Gastroesophageal sphincter (tissue), 3 donors: ENCODE measurements around the gene IFI35.

Experiments
- CTCF ChIP-seq, 4 experiments: fragments of 200-600 bp in 2 of 4; fragments of 450-650 bp in 2 of 4; sonication (generic) in 1 of 4; IDR thresholded peaks; one replicate each; pipeline ENCODE4 v1.5.1; 2017 to 2019; ENCODE audit warnings: antibody characterized with exemption in 4 of 4, mild to moderate bottlenecking in 2 of 4, moderate library complexity in 2 of 4
- EP300 ChIP-seq: sonication (generic); formaldehyde crosslinking; IDR thresholded peaks from one replicate; pipeline ENCODE4 v1.6.1; 2017; ENCODE audit warnings: antibody characterized with exemption, mild to moderate bottlenecking
- POLR2A ChIP-seq, 2 donors: fragments of 450-650 bp; IDR thresholded peaks; one replicate each; pipeline ENCODE4 v1.6.1; 2017; ENCODE audit warnings: antibody characterized with exemption in 2 of 2, mild to moderate bottlenecking in 2 of 2, moderate library complexity in 1 of 2

- no peak for TF ChIP-seq POLR2A (IDR thresholded peaks at IDR 0.05)
- no peak for TF ChIP-seq CTCF (IDR thresholded peaks at IDR 0.05)
- no peak for TF ChIP-seq EP300
These were observed 5.3 kb downstream of the IFI35 start for GRCh38 chr17:43011728-43012472.
